ENCODE measurements around the gene HAO2. TPM values are rescaled to one million over a fixed set of nuclear protein-coding genes. Genes with fewer than 3 reads are reported as not detected.

HAO2 gene
- total and polyA plus RNA-seq, 2 experiments from 2014 or later = not detected

DNA sequence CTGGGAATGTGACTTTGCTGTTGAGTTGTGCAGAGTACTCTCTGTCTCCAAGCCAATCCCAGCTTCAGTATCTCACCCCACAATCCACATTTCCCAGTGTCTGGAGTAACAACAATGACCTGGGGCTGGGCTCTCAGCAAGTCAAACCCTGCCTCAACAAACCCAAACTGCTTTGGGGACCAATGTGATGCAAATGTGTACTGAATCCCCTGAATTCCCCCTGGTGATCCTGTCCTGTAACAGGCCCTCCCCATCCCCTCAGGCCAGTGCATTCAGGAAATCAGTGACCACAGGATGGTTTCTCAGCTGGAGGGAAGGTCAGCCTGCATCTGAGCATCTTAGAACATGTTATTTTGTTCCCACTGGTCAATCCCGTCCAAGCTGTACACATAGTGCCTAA, 36.7 kb upstream of the HAO2 start:
- peaks cover 4% of the 10 kb centered on the region; the same call in 1 of the 2 replicates for H3K79me2 ChIP-seq (replicated peaks; ENCODE audit: insufficient read depth)
- DNase-seq (ENCODE audit: low spot score) (peak; percentile 81), ATAC-seq (peak; percentile 26)
- peaks cover 28% of the 10 kb centered on the region for H3K36me3 Mint-ChIP-seq (ENCODE audit: low read depth)
- H3K4me1 Mint-ChIP-seq = peaks cover 57% of the 10 kb centered on the region
- H3K4me3 ChIP-seq = no peak overlapping the region
- peaks cover 12% of the 10 kb centered on the region for H3F3A ChIP-seq (replicated peaks; ENCODE audit: low read depth)
- H3K27ac ChIP-seq (ENCODE audit: low read depth) = peak overlapping the region; percentile 97
- H3K9me2 ChIP-seq (ENCODE audit: insufficient read depth) = no peaks in the 10 kb centered on the region
- no peaks in the 10 kb centered on the region for H3K36me3 ChIP-seq (ENCODE audit: insufficient read depth)
- H3K4me2 ChIP-seq = peak overlapping the region; percentile 69
- H3K9me3 Mint-ChIP-seq = peaks cover 15% of the 10 kb centered on the region
- H3K4me3 Mint-ChIP-seq = no peak overlapping the region
- TF ChIP-seq EZH2 (IDR thresholded peaks at IDR 0.05; ENCODE audit: low read depth, unreplicated experiment) = no peak
- TF ChIP-seq CREB1 (CRISPR knock-in tag; IDR thresholded peaks at IDR 0.05; ENCODE audit: low read depth) = peak; percentile 41; the same call in 1 of the 2 replicates
- TF ChIP-seq NANOG (IDR thresholded peaks at IDR 0.05; ENCODE audit: borderline replicate concordance) = peak; percentile 18; the same call in 1 of the 2 replicates
- TF ChIP-seq, protein P1, sequence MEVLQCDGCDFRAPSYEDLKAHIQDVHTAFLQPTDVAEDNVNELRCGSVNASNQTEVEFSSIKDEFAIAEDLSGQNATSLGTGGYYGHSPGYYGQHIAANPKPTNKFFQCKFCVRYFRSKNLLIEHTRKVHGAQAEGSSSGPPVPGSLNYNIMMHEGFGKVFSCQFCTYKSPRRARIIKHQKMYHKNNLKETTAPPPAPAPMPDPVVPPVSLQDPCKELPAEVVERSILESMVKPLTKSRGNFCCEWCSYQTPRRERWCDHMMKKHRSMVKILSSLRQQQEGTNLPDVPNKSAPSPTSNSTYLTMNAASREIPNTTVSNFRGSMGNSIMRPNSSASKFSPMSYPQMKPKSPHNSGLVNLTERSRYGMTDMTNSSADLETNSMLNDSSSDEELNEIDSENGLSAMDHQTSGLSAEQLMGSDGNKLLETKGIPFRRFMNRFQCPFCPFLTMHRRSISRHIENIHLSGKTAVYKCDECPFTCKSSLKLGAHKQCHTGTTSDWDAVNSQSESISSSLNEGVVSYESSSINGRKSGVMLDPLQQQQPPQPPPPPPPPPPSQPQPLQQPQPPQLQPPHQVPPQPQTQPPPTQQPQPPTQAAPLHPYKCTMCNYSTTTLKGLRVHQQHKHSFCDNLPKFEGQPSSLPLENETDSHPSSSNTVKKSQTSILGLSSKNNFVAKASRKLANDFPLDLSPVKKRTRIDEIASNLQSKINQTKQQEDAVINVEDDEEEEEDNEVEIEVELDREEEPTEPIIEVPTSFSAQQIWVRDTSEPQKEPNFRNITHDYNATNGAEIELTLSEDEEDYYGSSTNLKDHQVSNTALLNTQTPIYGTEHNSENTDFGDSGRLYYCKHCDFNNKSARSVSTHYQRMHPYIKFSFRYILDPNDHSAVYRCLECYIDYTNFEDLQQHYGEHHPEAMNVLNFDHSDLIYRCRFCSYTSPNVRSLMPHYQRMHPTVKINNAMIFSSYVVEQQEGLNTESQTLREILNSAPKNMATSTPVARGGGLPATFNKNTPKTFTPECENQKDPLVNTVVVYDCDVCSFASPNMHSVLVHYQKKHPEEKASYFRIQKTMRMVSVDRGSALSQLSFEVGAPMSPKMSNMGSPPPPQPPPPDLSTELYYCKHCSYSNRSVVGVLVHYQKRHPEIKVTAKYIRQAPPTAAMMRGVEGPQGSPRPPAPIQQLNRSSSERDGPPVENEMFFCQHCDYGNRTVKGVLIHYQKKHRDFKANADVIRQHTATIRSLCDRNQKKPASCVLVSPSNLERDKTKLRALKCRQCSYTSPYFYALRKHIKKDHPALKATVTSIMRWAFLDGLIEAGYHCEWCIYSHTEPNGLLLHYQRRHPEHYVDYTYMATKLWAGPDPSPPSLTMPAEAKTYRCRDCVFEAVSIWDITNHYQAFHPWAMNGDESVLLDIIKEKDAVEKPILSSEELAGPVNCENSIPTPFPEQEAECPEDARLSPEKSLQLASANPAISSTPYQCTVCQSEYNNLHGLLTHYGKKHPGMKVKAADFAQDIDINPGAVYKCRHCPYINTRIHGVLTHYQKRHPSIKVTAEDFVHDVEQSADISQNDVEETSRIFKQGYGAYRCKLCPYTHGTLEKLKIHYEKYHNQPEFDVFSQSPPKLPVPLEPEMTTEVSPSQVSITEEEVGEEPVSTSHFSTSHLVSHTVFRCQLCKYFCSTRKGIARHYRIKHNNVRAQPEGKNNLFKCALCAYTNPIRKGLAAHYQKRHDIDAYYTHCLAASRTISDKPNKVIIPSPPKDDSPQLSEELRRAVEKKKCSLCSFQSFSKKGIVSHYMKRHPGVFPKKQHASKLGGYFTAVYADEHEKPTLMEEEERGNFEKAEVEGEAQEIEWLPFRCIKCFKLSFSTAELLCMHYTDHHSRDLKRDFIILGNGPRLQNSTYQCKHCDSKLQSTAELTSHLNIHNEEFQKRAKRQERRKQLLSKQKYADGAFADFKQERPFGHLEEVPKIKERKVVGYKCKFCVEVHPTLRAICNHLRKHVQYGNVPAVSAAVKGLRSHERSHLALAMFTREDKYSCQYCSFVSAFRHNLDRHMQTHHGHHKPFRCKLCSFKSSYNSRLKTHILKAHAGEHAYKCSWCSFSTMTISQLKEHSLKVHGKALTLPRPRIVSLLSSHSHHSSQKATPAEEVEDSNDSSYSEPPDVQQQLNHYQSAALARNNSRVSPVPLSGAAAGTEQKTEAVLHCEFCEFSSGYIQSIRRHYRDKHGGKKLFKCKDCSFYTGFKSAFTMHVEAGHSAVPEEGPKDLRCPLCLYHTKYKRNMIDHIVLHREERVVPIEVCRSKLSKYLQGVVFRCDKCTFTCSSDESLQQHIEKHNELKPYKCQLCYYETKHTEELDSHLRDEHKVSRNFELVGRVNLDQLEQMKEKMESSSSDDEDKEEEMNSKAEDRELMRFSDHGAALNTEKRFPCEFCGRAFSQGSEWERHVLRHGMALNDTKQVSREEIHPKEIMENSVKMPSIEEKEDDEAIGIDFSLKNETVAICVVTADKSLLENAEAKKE (CRISPR knock-in tag; IDR thresholded peaks at IDR 0.05) = 0 out of 2 replicates have a peak, but pooled peaks have one; percentile 7
- peaks cover 35% of the 10 kb centered on the region for H3K4me1 ChIP-seq (ENCODE audit: insufficient read depth)
- no peaks in the 10 kb centered on the region for H4K20me1 ChIP-seq (replicated peaks; ENCODE audit: insufficient read depth)
- H3K27me3 ChIP-seq (ENCODE audit: insufficient read depth) = no peaks in the 10 kb centered on the region
- H2AFZ ChIP-seq = no peak overlapping the region
- peaks cover 8% of the 10 kb centered on the region for H3K27me3 Mint-ChIP-seq (ENCODE audit: insufficient read depth, low read depth, poor library complexity)
- H3K27ac Mint-ChIP-seq = peak overlapping the region; percentile 50

DNA sequence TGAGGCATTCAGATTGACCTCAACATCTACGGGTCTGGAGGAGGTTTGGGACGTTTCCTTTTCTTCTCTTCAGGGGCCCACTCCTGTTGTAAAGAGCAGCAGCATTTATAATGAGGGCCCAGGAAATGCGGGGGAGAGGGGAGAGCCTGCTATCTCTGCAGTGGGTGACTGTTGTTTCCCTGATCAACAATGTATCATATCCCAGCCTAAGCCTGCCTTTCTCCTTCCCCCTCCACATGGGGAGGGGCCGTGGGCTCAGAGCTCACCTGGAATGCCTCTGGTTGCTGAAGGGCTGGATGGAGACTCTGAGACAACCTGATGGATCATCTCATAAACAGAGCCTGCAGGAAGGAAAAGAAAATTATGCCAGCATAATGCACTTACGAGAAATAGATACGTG, 36.0 kb upstream of the HAO2 start:
- peak overlapping the region; percentile 4; the same call in 1 of the 3 replicates for H3K4me3 Mint-ChIP-seq
- TF ChIP-seq EZH2phosphoT487 (IDR thresholded peaks at IDR 0.05; ENCODE audit: unreplicated experiment) (no peak), CREB1 (CRISPR knock-in tag; IDR thresholded peaks at IDR 0.05; ENCODE audit: low read depth) (no peak), POLR2AphosphoS5 (IDR thresholded peaks at IDR 0.05; ENCODE audit: low read depth) (no peak), ZNF114 (CRISPR knock-in tag; IDR thresholded peaks at IDR 0.05) (no peak)
- TF ChIP-seq, protein P2, sequence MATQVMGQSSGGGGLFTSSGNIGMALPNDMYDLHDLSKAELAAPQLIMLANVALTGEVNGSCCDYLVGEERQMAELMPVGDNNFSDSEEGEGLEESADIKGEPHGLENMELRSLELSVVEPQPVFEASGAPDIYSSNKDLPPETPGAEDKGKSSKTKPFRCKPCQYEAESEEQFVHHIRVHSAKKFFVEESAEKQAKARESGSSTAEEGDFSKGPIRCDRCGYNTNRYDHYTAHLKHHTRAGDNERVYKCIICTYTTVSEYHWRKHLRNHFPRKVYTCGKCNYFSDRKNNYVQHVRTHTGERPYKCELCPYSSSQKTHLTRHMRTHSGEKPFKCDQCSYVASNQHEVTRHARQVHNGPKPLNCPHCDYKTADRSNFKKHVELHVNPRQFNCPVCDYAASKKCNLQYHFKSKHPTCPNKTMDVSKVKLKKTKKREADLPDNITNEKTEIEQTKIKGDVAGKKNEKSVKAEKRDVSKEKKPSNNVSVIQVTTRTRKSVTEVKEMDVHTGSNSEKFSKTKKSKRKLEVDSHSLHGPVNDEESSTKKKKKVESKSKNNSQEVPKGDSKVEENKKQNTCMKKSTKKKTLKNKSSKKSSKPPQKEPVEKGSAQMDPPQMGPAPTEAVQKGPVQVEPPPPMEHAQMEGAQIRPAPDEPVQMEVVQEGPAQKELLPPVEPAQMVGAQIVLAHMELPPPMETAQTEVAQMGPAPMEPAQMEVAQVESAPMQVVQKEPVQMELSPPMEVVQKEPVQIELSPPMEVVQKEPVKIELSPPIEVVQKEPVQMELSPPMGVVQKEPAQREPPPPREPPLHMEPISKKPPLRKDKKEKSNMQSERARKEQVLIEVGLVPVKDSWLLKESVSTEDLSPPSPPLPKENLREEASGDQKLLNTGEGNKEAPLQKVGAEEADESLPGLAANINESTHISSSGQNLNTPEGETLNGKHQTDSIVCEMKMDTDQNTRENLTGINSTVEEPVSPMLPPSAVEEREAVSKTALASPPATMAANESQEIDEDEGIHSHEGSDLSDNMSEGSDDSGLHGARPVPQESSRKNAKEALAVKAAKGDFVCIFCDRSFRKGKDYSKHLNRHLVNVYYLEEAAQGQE (IDR thresholded peaks at IDR 0.05; ENCODE audit: unreplicated experiment) = no peak

More for the DNA sequence above, 36.0 kb upstream of the HAO2 start:
- H3K4me3 ChIP-seq = no peak overlapping the region
- peaks cover 35% of the 10 kb centered on the region for H3K4me1 ChIP-seq (ENCODE audit: insufficient read depth)
- Mint-ChIP-seq H3K9me3 (peaks cover 15% of the 10 kb centered on the region), H3K36me3 (ENCODE audit: low read depth) (peaks cover 28% of the 10 kb centered on the region), H3K27me3 (ENCODE audit: insufficient read depth, low read depth, poor library complexity) (peaks cover 6% of the 10 kb centered on the region), H3K4me1 (peaks cover 60% of the 10 kb centered on the region), H3K27ac (0 out of 2 replicates have a peak overlapping the region, but pooled peaks have one; percentile 6)
- ATAC-seq = peak; percentile 27
- H2AFZ ChIP-seq = no peak overlapping the region
- H3K9me2 ChIP-seq (ENCODE audit: insufficient read depth) = no peaks in the 10 kb centered on the region
- H4K20me1 ChIP-seq (replicated peaks; ENCODE audit: insufficient read depth) = no peaks in the 10 kb centered on the region
- DNase-seq (ENCODE audit: low spot score) = peak; percentile 28
- H3K27me3 ChIP-seq (ENCODE audit: insufficient read depth) = no peaks in the 10 kb centered on the region
- no peaks in the 10 kb centered on the region for H3K36me3 ChIP-seq (ENCODE audit: insufficient read depth)
- H3F3A ChIP-seq (replicated peaks; ENCODE audit: low read depth) = peaks cover 12% of the 10 kb centered on the region
- H3K27ac ChIP-seq (ENCODE audit: low read depth) = peak overlapping the region; percentile 97
- peaks cover 4% of the 10 kb centered on the region; the same call in 1 of the 2 replicates for H3K79me2 ChIP-seq (replicated peaks; ENCODE audit: insufficient read depth)
- peak overlapping the region; percentile 69 for H3K4me2 ChIP-seq
